GM12864 (cell line): ENCODE data around the gene LDLRAD4.

Experiments
- DNase-seq: peaks from one replicate; pipeline ENCODE4 v3.0.0-alpha.2; 2011; ENCODE audit warnings: low read depth
- H3K4me3 ChIP-seq: 2 replicates; pipeline ENCODE4 v1.5.1; 2011; ENCODE audit warnings: mild to moderate bottlenecking, low read depth, low read length, control low read depth
- CTCF ChIP-seq: IDR thresholded peaks from 2 replicates; pipeline ENCODE4 v1.5.1; 2011; ENCODE audit warnings: low read depth, mild to moderate bottlenecking, moderate library complexity, low read length, control low read depth, inconsistent platforms; ENCODE audit errors: missing control alignments

The LDLRAD4 gene

GRCh38 chr18:13253786-13254688 is 35.5 kb downstream of the LDLRAD4 start:
- DNase-seq, result no peak
- H3K4me3 ChIP-seq, result no peak overlapping the region
- TF ChIP-seq CTCF, result no peak

- H3K4me3 ChIP-seq, result no peak overlapping the region
- no peak for TF ChIP-seq CTCF
- DNase-seq, result no peak
Measured at GRCh38 chr18:13254971-13255927, 36.7 kb downstream of the LDLRAD4 start.

- no peak overlapping the region for H3K4me3 ChIP-seq
- no peak for DNase-seq
- no peak for TF ChIP-seq CTCF
Measured at GRCh38 chr18:13256444-13257305, 38.1 kb downstream of the LDLRAD4 start.

- H3K4me3 ChIP-seq, result no peak overlapping the region
- no peak for TF ChIP-seq CTCF
- no peak for DNase-seq
Measured at GRCh38 chr18:13257361-13257980, 38.9 kb downstream of the LDLRAD4 start.

- no peak for TF ChIP-seq CTCF
- no peak for DNase-seq
- H3K4me3 ChIP-seq, result no peak overlapping the region
Measured at GRCh38 chr18:13258921-13259320, 40.4 kb downstream of the LDLRAD4 start.

GRCh38 chr18:13259701-13260100 is 41.1 kb downstream of the LDLRAD4 start:
- DNase-seq, result no peak
- no peak for TF ChIP-seq CTCF
- no peak overlapping the region for H3K4me3 ChIP-seq
